ENCODE results near the gene EVPL. TPM values are rescaled to one million over a fixed set of nuclear protein-coding genes. Genes with fewer than 3 reads are reported as not detected.

EVPL gene
- total RNA-seq, 1 donor = 0.43 TPM

DNA sequence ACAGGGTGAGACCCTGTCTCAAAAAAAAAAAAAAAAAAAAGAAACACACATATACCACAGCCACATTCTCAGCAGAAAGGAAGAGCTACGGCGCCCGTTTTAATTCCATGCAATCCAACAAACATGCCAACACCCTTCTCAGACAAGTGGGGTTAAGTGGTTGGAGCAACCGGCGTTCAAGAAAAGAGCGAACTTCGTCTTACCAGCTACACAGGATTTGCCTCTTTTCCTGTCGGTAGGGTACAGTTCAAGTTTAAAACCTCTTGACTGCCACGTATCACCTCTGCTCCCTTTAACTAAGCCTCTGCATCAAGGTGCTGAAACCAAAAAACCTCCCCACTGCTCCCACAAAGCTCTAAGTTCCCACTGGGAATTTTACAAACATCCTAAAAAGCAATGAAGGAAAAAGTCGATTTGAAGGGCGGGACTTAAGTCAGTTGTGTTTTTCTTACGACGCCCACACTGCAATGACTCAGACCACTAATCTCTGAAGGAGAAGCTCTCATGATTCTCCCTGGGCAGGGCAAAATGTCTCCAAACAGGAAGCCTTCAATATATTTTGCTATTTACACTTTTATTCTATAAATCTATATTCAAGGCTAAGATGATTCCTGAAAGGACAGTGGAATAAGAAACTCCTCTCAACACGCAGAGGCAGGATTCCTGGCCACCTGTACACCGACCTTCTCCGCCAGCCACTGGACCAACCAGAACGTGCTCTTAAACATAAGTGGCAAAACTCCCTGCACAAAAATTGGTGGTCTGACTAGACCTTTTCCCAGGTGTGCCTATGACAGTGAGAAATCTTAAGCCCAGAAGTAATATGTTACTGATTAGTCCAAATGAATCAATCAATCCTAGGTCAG is 26.4 kb upstream of the EVPL start:
- no peak overlapping the region for H3K4me3 ChIP-seq (ENCODE audit: low read depth, low read length)
- DNase-seq (ENCODE audit: low read depth) = peak; percentile 76
- TF ChIP-seq, protein P1, sequence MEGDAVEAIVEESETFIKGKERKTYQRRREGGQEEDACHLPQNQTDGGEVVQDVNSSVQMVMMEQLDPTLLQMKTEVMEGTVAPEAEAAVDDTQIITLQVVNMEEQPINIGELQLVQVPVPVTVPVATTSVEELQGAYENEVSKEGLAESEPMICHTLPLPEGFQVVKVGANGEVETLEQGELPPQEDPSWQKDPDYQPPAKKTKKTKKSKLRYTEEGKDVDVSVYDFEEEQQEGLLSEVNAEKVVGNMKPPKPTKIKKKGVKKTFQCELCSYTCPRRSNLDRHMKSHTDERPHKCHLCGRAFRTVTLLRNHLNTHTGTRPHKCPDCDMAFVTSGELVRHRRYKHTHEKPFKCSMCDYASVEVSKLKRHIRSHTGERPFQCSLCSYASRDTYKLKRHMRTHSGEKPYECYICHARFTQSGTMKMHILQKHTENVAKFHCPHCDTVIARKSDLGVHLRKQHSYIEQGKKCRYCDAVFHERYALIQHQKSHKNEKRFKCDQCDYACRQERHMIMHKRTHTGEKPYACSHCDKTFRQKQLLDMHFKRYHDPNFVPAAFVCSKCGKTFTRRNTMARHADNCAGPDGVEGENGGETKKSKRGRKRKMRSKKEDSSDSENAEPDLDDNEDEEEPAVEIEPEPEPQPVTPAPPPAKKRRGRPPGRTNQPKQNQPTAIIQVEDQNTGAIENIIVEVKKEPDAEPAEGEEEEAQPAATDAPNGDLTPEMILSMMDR (IDR thresholded peaks at IDR 0.05; ENCODE audit: insufficient read depth, low read depth, low read length) = no peak

DNA sequence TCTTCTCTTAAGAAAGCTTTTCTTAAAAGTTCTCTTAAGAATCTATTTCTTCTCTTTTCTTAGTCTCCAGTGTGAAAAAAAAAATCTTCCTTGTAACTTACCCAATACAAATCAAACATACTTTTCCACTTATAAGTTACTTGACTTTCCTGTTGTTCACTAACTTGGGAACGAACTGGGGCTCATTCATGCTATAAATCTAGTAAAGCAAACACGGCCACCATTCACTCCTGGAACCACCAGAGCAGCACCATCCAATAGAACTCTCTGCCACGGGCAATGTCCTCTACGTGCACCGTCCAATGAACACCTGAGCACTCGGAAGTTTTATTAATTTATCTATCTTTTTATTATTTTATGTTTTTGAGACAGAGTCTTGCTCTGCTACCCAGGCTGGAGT is 24.5 kb upstream of the EVPL start:
- no peak for DNase-seq (ENCODE audit: low read depth)
- H3K4me3 ChIP-seq (ENCODE audit: low read depth, low read length) = no peak overlapping the region
- TF ChIP-seq, protein P1 (IDR thresholded peaks at IDR 0.05; ENCODE audit: insufficient read depth, low read depth, low read length) = no peak

DNA sequence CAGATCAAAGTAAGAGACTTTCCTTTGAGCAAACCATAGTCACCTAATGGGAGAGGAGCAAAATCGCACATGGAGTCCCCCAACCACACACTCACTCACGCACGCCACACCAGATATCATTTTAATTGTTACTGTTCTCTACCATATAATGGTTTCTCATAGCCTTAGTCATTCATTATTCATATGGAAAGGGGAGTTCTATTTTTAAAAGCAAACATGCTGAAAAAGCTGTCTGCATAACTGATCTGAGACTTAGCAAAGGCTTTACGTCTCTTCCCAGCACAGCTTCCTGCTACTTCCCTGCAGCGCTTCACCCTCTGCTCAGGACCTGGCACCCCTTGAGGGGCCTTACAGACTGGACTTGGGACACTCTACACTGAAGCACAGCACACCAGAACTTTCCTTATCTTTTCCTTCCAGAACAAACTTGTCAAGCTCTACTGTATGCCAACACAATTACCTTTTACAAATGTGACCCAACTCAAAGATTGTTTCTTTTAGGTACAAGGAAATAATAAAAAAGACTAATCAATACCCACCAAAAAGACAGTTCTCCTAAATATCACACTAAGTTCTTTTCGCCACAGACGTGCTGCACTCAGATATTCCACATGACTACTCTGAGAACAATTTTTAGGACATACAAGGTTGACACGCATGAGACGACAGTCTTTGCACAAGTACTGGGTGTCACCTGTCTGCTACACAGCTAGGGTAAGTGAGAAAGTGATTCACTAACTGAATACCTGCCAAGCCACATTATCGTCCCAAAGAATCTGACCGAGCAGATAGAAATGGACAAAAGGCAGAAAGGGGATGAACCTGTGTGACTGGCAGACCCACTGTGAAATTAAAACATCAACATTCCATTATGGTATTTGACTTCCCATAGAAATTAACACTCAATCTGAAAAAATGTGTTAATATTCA is 23.7 kb upstream of the EVPL start:
- DNase-seq (ENCODE audit: low read depth) = no peak
- H3K4me3 ChIP-seq (ENCODE audit: low read depth, low read length) = no peak overlapping the region
- TF ChIP-seq, protein P1 (IDR thresholded peaks at IDR 0.05; ENCODE audit: insufficient read depth, low read depth, low read length) = no peak

DNA sequence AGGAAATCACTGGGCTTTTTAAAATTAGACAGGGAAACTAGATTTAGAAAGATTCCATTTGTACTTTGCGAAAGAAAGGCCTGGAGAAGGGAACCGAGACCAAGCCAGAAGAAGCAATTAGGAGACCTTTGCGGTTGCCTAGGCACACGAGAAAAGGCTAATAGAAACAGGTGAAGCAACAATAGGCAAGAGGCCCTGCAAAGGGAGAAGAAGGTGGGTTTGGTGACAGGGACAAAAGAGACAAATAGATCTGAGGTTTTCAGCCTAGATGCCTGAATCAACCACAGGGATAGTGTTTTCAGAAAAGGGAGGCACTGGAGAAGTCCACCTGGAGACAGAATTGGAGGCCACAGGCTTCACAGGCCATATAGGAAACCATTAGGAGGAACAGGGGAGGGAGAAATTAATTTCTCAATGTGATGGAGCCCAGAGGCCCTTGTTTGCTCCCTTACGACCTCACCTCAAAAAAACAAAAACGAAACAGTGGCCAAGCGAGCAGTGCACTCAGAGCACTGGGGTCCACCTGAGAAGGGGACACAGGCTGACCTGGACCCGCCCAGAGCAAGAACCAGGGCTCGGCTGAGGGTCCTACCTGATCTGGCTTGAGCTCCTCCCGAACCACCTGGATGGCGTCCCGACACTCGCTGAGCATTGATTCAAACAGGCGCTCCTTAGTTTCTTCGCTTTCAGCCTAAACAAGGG is 22.9 kb upstream of the EVPL start:
- DNase-seq (ENCODE audit: low read depth) = no peak
- no peak overlapping the region for H3K4me3 ChIP-seq (ENCODE audit: low read depth, low read length)
- TF ChIP-seq, protein P1 (IDR thresholded peaks at IDR 0.05; ENCODE audit: insufficient read depth, low read depth, low read length) = no peak

DNA sequence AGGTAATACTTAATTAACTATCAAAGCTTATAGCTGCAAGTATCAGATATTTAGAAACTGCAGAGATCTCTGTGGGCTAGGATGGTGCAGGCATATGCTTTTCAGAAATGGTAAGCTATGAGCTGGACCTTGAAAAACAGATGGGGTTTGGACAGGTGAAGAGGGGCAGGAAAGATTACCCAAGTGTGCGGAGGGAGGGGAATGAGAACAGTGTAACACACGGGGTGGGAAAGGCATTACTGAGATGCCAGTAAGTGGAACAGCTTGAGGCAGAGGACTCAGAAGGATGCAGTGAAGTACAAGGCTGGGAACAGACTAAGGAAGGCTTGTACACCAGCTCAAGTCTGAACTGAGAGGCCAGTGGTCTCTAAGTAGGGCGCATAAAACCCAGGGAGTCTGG is 22.1 kb upstream of the EVPL start:
- no peak overlapping the region for H3K4me3 ChIP-seq (ENCODE audit: low read depth, low read length)
- no peak for DNase-seq (ENCODE audit: low read depth)
- TF ChIP-seq, protein P1 (IDR thresholded peaks at IDR 0.05; ENCODE audit: insufficient read depth, low read depth, low read length) = no peak

DNA sequence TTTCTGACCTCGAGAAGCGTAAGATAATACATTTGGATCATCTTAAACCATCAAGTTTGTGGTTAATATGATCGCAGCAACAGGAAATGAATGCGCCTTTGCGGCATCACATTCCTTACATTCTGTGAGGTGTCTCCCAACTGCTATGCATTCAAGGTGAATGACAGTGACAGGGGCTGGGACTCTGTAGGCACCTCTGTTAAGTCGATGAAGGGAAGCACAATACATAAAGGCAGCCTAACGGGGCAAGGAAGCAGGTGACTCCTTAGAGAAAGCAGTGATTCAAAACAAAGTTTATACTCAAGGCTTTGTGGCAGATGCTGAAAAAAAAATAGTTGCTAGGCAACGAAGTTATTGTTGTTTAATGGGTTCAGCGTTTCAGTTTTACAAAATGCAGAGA is 21.6 kb upstream of the EVPL start:
- TF ChIP-seq, protein P1 (IDR thresholded peaks at IDR 0.05; ENCODE audit: insufficient read depth, low read depth, low read length) = no peak
- H3K4me3 ChIP-seq (ENCODE audit: low read depth, low read length) = no peak overlapping the region
- peak; percentile 14 for DNase-seq (ENCODE audit: low read depth)

Data from fibroblast of villous mesenchyme (primary cell).